ENCODE measurements around the gene LMOD3.

LMOD3 gene

DNA sequence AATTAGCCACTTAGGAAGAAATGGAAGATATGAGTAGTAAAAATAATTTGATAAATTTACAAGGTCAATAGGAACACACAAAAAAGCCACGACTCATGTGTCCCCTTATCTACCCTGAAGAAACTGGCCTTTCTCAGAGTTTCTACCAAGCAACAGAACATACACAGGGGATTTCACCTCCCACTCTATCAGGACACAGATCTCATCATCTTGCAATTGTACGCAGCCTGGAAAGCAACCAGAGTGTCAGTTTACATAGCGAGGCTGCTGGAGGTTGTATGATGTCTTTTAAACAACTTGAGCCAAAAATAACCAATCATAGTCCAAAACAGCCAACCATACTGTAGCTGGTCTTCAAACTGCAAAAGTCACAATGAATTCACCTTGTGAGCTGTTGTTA, 19.7 kb upstream of the LMOD3 start:
- peaks cover 15% of the 10 kb centered on the region; the same call in 1 of the 2 replicates for H3K4me1 ChIP-seq (ENCODE audit: insufficient read depth, low read length)
- no peaks in the 10 kb centered on the region for H3K9me3 ChIP-seq (ENCODE audit: control insufficient read depth, insufficient read depth, low read length)
- H3K9ac ChIP-seq (ENCODE audit: low read depth, low read length), result no peak overlapping the region
- H3K36me3 ChIP-seq (ENCODE audit: insufficient read depth, low read length), result no peaks in the 10 kb centered on the region

DNA sequence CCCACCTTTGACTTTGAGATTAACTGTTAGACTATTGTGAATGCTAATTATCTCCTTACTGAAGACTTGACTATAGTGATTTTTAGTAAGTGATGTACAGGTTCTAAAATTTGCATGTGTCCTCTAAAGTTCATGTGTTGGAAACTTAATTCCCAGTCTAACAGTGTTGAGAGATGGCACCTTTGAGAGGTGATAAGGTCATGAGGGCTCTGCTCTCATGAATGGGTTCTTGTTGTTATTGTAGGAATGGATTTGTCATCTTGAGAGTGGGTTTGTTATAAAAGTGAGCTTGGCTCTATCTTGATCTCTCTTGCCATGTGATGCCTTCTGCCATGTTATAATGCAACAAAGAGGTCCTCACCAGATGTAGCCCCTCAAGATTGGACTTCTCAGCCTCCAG, 18.9 kb upstream of the LMOD3 start:
- H3K4me1 ChIP-seq (ENCODE audit: insufficient read depth, low read length), result peaks cover 15% of the 10 kb centered on the region; the same call in 1 of the 2 replicates
- H3K9ac ChIP-seq (ENCODE audit: low read depth, low read length), result no peak overlapping the region
- H3K9me3 ChIP-seq (ENCODE audit: control insufficient read depth, insufficient read depth, low read length), result no peaks in the 10 kb centered on the region
- no peaks in the 10 kb centered on the region for H3K36me3 ChIP-seq (ENCODE audit: insufficient read depth, low read length)

DNA sequence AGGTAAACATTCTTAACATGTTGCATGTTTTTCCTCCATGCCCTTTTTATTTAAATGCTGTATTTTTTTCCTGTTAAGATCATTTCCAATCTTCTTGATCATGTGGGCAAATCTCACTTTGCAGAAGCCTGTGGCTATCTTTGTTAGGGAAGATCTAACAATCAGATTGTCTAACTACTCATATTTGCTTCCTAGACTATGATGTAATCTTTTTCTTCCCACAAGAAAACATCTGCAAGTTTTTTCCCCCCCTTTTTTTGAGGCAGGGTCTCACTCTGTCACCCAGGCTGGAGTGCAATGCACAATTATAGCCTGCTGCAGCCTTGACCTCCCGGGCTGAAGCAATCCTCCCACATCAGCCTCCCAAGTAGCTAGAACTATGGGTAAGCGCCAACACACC, 15.0 kb upstream of the LMOD3 start:
- Histone ChIP-seq H3K9me3 (ENCODE audit: control insufficient read depth, insufficient read depth, low read length) (no peaks in the 10 kb centered on the region), H3K36me3 (ENCODE audit: insufficient read depth, low read length) (no peaks in the 10 kb centered on the region), H3K9ac (ENCODE audit: low read depth, low read length) (no peak overlapping the region), H3K4me1 (ENCODE audit: insufficient read depth, low read length) (no peaks in the 10 kb centered on the region)

DNA sequence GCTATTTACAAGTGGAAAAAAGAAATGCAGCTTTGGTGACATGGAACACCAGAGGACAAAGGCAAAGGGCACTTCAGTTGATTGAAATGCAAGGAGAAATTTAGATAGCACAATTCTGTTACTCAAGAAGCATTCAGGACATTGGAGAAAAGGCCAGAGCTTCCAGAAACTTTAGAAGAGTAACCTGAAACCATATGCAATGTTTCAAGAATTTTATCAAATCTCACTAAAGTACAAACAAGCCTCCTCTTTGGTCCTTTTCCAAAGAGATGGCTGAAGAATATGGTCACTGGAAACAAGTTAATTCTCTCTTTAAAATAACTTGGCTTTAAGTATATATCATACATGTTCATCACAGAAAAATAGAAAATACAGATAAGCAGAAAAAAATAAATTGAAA, 14.6 kb upstream of the LMOD3 start:
- Histone ChIP-seq H3K9ac (ENCODE audit: low read depth, low read length) (no peak overlapping the region), H3K9me3 (ENCODE audit: control insufficient read depth, insufficient read depth, low read length) (no peaks in the 10 kb centered on the region)

DNA sequence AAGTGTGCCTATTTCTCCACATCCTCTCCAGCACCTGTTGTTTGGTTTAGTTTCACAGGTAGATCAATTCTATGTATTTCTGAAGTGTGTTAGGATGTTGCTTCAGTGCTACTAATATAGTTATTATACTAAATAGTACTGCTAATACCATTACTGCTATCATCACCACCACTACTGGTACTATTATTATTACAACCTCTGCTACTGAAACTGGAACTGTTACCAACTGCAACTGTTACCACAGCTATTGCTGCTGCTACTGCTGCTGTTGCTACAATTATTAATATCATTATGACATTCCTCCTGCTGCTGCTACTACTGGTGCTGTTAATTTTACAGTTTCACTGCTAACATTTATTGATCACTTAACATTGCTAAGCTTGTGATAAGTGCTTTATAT, 8.3 kb upstream of the LMOD3 start:
- Histone ChIP-seq H3K9me3 (ENCODE audit: control insufficient read depth, insufficient read depth, low read length) (no peaks in the 10 kb centered on the region), H3K36me3 (ENCODE audit: insufficient read depth, low read length) (no peaks in the 10 kb centered on the region), H3K9ac (ENCODE audit: low read depth, low read length) (no peak overlapping the region), H3K4me1 (ENCODE audit: insufficient read depth, low read length) (no peaks in the 10 kb centered on the region)

More for the DNA sequence above, 14.6 kb upstream of the LMOD3 start:
- Histone ChIP-seq H3K36me3 (ENCODE audit: insufficient read depth, low read length) (no peaks in the 10 kb centered on the region), H3K4me1 (ENCODE audit: insufficient read depth, low read length) (no peaks in the 10 kb centered on the region)

DNA sequence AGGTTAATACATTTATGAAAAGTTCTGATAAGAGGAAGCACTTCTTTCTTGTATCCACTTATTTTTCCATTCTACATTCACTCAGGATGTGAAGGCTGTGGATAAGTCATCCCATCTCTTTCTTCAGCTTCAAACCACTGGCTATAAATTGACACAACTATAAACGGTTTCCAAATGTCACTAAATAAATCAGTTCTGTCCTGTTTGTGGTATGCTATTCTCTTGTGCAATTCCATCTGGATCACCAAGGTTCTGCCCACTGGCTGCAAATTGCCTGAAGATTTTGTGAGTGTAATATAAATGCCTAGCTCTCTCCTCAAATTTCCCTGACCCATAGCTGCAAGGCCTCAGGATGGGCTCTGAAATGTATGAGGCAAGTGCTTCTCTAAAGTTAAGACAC, 7.1 kb upstream of the LMOD3 start:
- Histone ChIP-seq H3K9me3 (ENCODE audit: control insufficient read depth, insufficient read depth, low read length) (no peaks in the 10 kb centered on the region), H3K9ac (ENCODE audit: low read depth, low read length) (no peak overlapping the region), H3K36me3 (ENCODE audit: insufficient read depth, low read length) (no peaks in the 10 kb centered on the region), H3K4me1 (ENCODE audit: insufficient read depth, low read length) (no peaks in the 10 kb centered on the region)

DNA sequence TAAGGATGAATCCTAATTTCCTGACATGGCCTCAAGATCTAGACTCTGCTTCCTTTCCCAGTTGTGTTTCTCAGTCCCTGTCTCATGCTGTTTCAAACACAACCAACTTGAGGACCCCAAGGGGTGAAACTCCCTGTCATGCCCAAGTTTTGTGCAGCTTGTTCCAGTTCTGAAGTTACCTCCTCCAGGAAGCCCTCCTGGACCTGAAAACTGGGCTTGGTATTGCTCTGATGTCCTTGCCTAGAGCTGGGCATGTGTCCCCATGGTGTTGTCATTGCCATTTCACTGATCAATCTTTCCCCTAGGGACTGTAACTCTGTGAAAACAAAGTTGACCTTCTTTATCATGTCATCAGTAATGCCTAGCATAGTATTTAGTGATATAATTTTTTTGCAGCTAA, 6.1 kb upstream of the LMOD3 start:
- no peaks in the 10 kb centered on the region for H3K4me1 ChIP-seq (ENCODE audit: insufficient read depth, low read length)
- H3K36me3 ChIP-seq (ENCODE audit: insufficient read depth, low read length), result no peaks in the 10 kb centered on the region
- H3K9ac ChIP-seq (ENCODE audit: low read depth, low read length), result no peak overlapping the region
- H3K9me3 ChIP-seq (ENCODE audit: control insufficient read depth, insufficient read depth, low read length), result no peaks in the 10 kb centered on the region

DNA sequence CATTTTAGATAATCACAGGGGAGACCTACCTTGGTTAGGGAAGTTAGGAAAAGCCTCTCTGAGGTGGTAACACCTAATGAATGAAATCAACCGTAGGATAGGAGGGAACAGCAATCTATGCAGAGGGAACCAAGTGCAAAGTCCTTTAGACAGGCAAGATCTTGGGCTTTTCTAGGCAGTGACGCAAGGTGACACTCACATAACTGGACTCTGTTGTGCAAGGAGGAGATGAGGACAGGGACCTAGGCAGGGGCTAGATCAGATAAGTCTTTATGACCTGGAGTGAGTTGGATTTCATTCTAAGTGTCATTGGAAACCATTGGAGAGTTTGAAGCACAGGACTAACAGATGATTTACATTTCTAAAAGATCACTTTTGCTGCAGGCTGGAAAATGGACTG, 4.6 kb upstream of the LMOD3 start:
- H3K9ac ChIP-seq (ENCODE audit: low read depth, low read length), result no peak overlapping the region
- H3K9me3 ChIP-seq (ENCODE audit: control insufficient read depth, insufficient read depth, low read length), result no peaks in the 10 kb centered on the region
- no peaks in the 10 kb centered on the region for H3K4me1 ChIP-seq (ENCODE audit: insufficient read depth, low read length)
- no peaks in the 10 kb centered on the region for H3K36me3 ChIP-seq (ENCODE audit: insufficient read depth, low read length)

DNA sequence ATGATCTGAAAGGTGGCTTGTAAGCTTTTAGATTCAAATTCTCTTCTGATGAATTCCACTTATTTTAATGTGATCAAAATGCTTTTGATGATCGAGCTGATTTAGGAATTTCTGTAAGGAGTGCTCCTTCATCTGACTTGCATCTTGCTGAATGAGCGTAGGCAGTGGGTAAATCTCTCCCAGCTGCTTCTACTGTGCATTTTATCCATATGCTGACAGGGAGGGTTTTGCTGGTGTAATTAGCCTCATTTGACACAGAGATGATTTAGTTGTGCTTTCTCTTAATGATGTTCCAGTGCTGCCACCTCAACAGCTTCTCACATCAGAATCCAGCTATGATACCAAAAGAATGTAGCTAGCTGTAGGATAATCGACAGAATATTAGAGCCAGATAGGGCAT, 3.8 kb upstream of the LMOD3 start:
- Histone ChIP-seq H3K4me1 (ENCODE audit: insufficient read depth, low read length) (no peaks in the 10 kb centered on the region), H3K9ac (ENCODE audit: low read depth, low read length) (no peak overlapping the region), H3K9me3 (ENCODE audit: control insufficient read depth, insufficient read depth, low read length) (no peaks in the 10 kb centered on the region), H3K36me3 (ENCODE audit: insufficient read depth, low read length) (no peaks in the 10 kb centered on the region)

DNA sequence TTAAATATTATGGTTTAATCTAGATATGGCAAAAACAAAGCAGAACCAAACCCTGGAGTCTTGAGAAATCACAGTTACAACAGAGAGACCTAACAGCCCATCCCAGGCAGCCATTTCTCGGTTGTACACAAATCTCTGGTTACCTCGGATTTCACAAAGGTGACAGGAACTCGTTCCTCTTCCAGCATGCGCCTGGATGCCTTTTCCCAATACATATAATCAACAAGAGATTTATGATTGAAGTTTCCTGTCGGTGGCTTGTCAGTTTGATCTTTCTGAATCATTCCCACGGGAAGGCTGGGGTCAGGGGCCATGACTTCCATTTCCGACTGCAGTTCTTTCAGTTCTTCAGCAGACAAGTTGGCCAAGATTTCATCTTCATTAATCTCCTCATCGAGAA, 445 bp downstream of the LMOD3 start:
- no peaks in the 10 kb centered on the region for H3K4me1 ChIP-seq (ENCODE audit: insufficient read depth, low read length)
- no peaks in the 10 kb centered on the region for H3K36me3 ChIP-seq (ENCODE audit: insufficient read depth, low read length)
- H3K9me3 ChIP-seq (ENCODE audit: control insufficient read depth, insufficient read depth, low read length), result no peaks in the 10 kb centered on the region
- H3K9ac ChIP-seq (ENCODE audit: low read depth, low read length), result no peak overlapping the region

DNA sequence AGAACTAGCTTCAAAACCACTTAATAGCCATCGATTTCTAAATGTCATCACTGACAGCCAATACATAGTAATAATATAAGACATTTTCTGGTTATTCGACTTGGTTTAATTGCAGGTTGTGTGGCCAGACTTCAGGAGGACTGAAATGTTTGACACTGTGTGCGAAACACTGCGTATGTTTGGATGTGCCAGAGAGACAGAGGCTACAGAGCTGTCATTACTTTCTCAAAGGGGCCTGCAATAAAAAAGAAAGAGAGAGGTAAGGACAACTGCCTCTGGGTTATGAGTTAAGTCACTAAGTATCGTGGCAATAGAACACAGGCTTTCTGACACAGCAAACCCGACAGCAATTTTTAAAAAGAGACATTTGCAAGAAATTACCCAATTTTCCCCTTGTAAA, 882 bp downstream of the LMOD3 start:
- no peaks in the 10 kb centered on the region for H3K9me3 ChIP-seq (ENCODE audit: control insufficient read depth, insufficient read depth, low read length)
- H3K9ac ChIP-seq (ENCODE audit: low read depth, low read length), result no peak overlapping the region
- H3K36me3 ChIP-seq (ENCODE audit: insufficient read depth, low read length), result no peaks in the 10 kb centered on the region
- no peaks in the 10 kb centered on the region for H3K4me1 ChIP-seq (ENCODE audit: insufficient read depth, low read length)

DNA sequence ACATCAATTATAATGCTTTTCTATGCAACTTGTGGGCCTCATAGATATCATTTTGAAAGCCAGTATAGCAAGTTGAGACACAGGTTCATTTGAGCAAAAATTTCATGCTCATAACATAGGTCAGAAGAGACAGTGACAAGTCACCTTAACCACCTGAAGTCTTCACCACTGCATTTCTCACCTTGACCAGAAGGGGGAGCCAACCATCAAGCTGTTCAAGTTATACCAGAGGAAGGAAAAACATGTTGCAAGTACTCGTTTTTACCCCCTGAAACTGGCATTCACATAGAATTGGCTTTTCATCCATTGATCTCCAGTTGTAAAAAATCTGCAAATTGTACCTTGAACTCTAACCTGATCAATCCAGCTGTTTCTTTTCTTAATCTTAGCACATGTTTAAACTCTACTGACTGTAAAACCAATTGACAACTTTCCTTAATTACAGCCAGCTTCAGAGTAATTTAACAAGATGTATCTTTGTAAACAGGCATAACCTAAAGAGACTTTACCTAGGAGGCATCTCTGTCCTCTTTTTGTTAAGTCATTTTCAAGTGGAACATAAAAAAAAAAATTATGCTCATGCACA, 1.4 kb downstream of the LMOD3 start:
- no peak overlapping the region for H3K9ac ChIP-seq (ENCODE audit: low read depth, low read length)
- H3K4me1 ChIP-seq (ENCODE audit: insufficient read depth, low read length), result no peaks in the 10 kb centered on the region
- no peaks in the 10 kb centered on the region for H3K9me3 ChIP-seq (ENCODE audit: control insufficient read depth, insufficient read depth, low read length)
- H3K36me3 ChIP-seq (ENCODE audit: insufficient read depth, low read length), result no peaks in the 10 kb centered on the region

DNA sequence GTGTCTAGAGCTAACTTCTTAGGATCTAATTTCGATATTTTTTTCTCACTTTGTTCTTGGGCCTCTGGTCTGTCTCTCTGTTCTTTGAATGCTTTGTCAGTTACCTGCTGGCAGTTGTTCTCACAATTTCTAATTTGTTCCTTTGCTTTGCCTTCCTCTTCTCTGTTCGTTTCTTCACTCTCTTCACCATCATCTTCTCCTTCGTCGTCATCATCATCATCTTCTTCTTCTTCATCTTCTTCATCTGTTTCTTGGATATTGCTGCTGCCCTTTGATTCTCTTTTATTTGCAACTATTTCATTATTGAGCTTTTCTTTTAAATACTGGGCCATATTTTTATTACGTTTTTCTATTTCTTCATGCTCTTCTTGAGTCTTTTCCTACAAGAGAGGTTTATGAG, 2.7 kb downstream of the LMOD3 start:
- H3K9ac ChIP-seq (ENCODE audit: low read depth, low read length), result no peak overlapping the region
- H3K9me3 ChIP-seq (ENCODE audit: control insufficient read depth, insufficient read depth, low read length), result no peaks in the 10 kb centered on the region
- H3K4me1 ChIP-seq (ENCODE audit: insufficient read depth, low read length), result no peaks in the 10 kb centered on the region
- H3K36me3 ChIP-seq (ENCODE audit: insufficient read depth, low read length), result no peaks in the 10 kb centered on the region

DNA sequence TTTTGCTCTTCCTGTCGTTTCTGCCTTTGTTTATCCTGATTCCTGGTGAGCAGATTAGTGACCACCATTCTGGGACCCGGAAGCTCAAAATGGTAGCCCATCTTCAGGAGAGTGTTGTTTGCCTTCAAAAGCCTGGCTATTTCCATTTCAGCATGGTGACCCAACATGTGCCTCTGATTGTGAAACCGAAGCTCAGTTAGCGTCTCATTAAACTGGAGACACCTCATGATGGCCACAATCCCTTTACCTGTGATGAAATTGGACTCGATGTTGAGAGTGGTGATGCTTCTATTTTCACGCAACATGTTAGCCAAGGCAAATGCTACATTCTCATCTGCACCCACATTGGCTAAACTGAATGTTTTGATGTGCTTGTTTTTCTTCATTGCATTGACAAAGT, 3.3 kb downstream of the LMOD3 start:
- Histone ChIP-seq H3K36me3 (ENCODE audit: insufficient read depth, low read length) (no peaks in the 10 kb centered on the region), H3K4me1 (ENCODE audit: insufficient read depth, low read length) (no peaks in the 10 kb centered on the region), H3K9me3 (ENCODE audit: control insufficient read depth, insufficient read depth, low read length) (no peaks in the 10 kb centered on the region), H3K9ac (ENCODE audit: low read depth, low read length) (no peak overlapping the region)

DNA sequence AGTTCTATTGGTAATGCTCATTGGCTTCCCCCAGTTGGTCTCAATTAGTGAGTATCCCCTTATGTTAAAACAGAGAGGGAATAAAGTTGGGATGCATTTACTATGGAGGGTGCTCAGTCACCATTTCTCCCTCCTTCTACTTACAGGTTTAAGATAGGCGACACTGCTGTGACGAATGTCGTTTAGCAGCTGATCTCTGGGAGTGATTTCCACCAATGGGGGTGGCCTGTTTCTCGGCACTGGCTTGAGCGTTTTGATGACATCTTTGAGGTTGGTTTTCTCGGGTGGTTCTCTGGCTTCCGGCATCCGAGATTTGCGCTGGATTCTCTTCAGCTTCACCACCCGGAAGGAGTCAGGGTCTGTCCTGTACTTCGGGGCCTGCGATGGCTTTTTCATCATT, 3.8 kb downstream of the LMOD3 start:
- Histone ChIP-seq H3K9me3 (ENCODE audit: control insufficient read depth, insufficient read depth, low read length) (no peaks in the 10 kb centered on the region), H3K36me3 (ENCODE audit: insufficient read depth, low read length) (no peaks in the 10 kb centered on the region), H3K9ac (ENCODE audit: low read depth, low read length) (no peak overlapping the region), H3K4me1 (ENCODE audit: insufficient read depth, low read length) (no peaks in the 10 kb centered on the region)

DNA sequence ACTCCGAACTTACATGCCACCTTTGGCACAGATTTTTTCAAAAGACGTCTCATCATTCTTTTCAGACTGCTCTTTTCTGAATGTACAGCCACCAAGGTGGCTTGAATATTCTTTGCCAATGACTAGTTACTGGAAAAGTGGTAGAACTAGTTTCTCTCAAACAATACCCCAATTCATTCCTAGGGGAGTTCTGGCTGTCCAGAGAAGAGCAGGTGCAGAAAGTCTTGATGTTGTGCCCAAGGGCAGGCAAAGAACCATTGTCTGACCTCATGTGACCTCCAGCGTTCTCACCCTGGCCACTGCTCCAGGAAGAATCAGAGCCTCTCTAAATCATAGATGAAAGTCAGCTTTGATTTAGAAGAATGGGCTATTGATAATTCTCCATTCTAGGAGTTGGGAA, 5.5 kb downstream of the LMOD3 start:
- no peaks in the 10 kb centered on the region for H3K36me3 ChIP-seq (ENCODE audit: insufficient read depth, low read length)
- no peaks in the 10 kb centered on the region for H3K4me1 ChIP-seq (ENCODE audit: insufficient read depth, low read length)
- H3K9me3 ChIP-seq (ENCODE audit: control insufficient read depth, insufficient read depth, low read length), result no peaks in the 10 kb centered on the region
- no peak overlapping the region for H3K9ac ChIP-seq (ENCODE audit: low read depth, low read length)

Measured in ES-I3 (cell line).